ENCODE results near the gene PRSS2. TPM values are rescaled to one million over a fixed set of nuclear protein-coding genes. Genes with fewer than 3 reads are reported as not detected.
"Not testable (repeated sequence)": the region's sequence is repeated elsewhere in the genome, so short reads cannot be mapped to it uniquely, and the experiment has no call there.

Gene PRSS2
- total and polyA plus RNA-seq, 5 donors, result 0.16 to 4.0 TPM; not detected in 3

DNA sequence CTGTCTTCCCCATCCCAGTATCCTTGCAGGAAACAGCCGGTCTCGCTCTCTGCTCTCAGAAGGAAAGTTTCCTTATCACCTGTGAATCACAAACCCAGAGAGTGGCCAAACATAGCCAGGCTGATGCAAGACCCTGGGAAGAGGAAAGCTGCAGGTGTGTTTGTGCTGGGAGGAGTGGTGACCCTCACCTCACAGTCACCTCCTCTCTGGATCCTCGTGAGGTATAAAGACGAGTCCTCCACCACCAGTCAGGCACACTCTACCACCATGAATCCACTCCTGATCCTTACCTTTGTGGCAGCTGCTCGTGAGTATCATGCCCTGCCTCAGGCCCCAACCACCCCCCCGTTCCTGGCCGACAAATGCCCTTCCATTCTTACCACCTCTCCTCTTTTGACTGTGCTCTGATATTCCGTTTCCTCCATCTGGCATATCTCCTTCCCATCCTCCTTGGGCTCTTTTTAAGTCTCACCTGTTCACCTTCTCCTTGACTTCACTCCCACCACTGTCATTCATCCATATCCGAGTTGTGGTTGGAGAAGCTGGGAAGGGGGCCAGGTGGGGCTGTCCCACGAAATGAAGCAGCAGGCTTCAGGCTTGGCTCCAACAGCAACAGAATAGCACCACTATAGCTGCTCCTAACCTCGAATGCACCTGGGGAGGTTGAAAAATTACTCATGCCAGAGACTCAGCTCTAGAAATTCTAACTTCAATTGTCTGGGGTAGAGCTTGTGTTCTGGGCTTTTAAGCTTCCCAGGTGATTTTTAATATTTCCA, 21.4 kb upstream of the PRSS2 start, which contains the start of gene PRSS1:
Gene PRSS1 (plus strand): TSS at position 255 of the 776 bp plus-strand sequence. CDS start 13 bp downstream, at position 268.
- ATAC-seq (no peak), DNase-seq (no peak)
- Histone ChIP-seq H3K4me1 (ENCODE audit: control insufficient read depth, insufficient read depth, low read length) (no peaks in the 10 kb centered on the region), H3K9me3 (ENCODE audit: control insufficient read depth, low read length) (no peaks in the 10 kb centered on the region), H3K4me3 (ENCODE audit: low read length) (no peak within 1 kb of the TSS), H3K27me3 (ENCODE audit: control insufficient read depth, insufficient read depth) (no peaks in the 10 kb centered on the region), H3K27ac (ENCODE audit: low read length) (no peak within 1 kb of the TSS)
- WGBS, result 62% methylated on average over 11 of the region's 11 CpGs
- intact Hi-C loops (cut with DNase I), result no loop called here

DNA sequence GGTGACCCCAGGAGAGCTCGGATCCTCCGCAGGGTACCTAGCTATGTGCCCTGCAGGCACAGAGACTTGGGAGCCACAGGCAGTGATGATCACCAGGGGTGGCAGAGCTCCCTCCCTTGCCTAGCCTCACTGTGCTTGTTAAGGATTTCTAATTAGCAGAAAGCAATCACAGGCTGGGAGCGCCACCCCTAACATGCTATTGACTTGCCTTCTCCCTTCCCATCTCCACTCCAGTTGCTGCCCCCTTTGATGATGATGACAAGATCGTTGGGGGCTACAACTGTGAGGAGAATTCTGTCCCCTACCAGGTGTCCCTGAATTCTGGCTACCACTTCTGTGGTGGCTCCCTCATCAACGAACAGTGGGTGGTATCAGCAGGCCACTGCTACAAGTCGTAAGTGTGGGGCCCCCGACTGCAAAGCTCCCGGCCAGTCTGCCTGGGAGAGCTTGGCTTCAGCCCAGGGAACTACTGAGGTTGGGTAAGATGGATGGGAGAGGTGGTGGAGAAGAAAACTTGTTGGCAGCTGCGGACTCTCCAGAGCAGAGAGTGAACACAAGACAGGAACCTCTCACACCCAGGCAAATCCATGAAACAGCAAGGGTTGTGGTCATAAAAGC, 20.3 kb upstream of the PRSS2 start:
- no peaks in the 10 kb centered on the region for H3K4me1 ChIP-seq (ENCODE audit: control insufficient read depth, insufficient read depth, low read length)
- H3K27ac ChIP-seq (ENCODE audit: low read length), result no peak overlapping the region
- 71% methylated on average over 9 of the region's 9 CpGs for WGBS
- DNase-seq, result no peak
- intact Hi-C loops (cut with DNase I), result no loop called here
- no peak overlapping the region for H3K4me3 ChIP-seq (ENCODE audit: low read length)
- no peaks in the 10 kb centered on the region for H3K9me3 ChIP-seq (ENCODE audit: control insufficient read depth, low read length)
- ATAC-seq, result no peak
- H3K27me3 ChIP-seq (ENCODE audit: control insufficient read depth, insufficient read depth), result no peaks in the 10 kb centered on the region

GRCh38 chr7:142751526-142752175, 19.1 kb upstream of the PRSS2 start:
- H3K4me1 ChIP-seq (ENCODE audit: control insufficient read depth, insufficient read depth, low read length); H3K27ac ChIP-seq (ENCODE audit: low read length); H3K9me3 ChIP-seq (ENCODE audit: control insufficient read depth, low read length); H3K4me3 ChIP-seq (ENCODE audit: low read length); intact Hi-C loops (cut with DNase I); DNase-seq; ATAC-seq; H3K27me3 ChIP-seq (ENCODE audit: control insufficient read depth, insufficient read depth): not testable (repeated sequence)
- 89% methylated on average over 14 of the region's 14 CpGs for WGBS

DNA sequence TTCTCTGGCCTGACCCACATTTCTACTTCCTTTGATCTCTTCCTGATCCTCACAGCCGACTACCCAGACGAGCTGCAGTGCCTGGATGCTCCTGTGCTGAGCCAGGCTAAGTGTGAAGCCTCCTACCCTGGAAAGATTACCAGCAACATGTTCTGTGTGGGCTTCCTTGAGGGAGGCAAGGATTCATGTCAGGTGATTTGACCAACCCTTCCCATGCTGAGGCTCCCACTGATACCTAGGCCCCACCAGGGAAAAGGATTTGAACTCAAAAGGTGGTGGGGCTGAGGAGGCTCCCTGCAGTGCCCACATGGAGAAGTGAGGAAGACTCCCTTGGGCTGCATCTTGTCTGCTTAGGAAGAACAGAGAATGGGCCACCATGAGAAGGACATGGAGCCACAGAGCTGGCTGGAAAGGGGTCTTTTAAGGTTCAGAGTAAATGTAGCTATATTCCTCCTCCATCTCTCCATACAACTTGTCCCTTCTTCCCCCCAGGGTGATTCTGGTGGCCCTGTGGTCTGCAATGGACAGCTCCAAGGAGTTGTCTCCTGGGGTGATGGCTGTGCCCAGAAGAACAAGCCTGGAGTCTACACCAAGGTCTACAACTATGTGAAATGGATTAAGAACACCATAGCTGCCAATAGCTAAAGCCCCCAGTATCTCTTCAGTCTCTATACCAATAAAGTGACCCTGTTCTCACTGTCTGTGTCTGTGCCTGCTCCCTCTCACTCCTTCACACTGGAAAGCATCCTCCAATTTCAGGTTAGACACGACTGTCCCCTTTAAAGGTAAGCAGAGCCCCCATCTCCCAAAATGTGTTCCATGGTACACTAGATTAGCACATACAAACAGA, 18.2 kb upstream of the PRSS2 start:
- Histone ChIP-seq H3K27me3 (ENCODE audit: control insufficient read depth, insufficient read depth) (no peaks in the 10 kb centered on the region), H3K27ac (ENCODE audit: low read length) (no peak overlapping the region), H3K4me1 (ENCODE audit: control insufficient read depth, insufficient read depth, low read length) (no peaks in the 10 kb centered on the region), H3K4me3 (ENCODE audit: low read length) (no peak overlapping the region), H3K9me3 (ENCODE audit: control insufficient read depth, low read length) (no peaks in the 10 kb centered on the region)
- intact Hi-C loops (cut with DNase I), result no loop called here
- DNase-seq, result no peak
- ATAC-seq, result no peak
- 57% methylated on average over 3 of the region's 3 CpGs for WGBS

- Histone ChIP-seq H3K4me1 (ENCODE audit: control insufficient read depth, insufficient read depth, low read length) (no peaks in the 10 kb centered on the region), H3K27ac (ENCODE audit: low read length) (no peak overlapping the region), H3K9me3 (ENCODE audit: control insufficient read depth, low read length) (no peaks in the 10 kb centered on the region), H3K4me3 (ENCODE audit: low read length) (no peak overlapping the region), H3K27me3 (ENCODE audit: control insufficient read depth, insufficient read depth) (no peaks in the 10 kb centered on the region)
- intact Hi-C loops (cut with DNase I), result no loop called here
- no peak for DNase-seq
- WGBS, result 75% methylated on average over 8 of the region's 8 CpGs
- ATAC-seq, result no peak
These were observed 17.4 kb upstream of the PRSS2 start for GRCh38 chr7:142753366-142753765.

- H3K9me3 ChIP-seq (ENCODE audit: control insufficient read depth, low read length); intact Hi-C loops (cut with DNase I); H3K4me1 ChIP-seq (ENCODE audit: control insufficient read depth, insufficient read depth, low read length); H3K4me3 ChIP-seq (ENCODE audit: low read length); H3K27ac ChIP-seq (ENCODE audit: low read length); DNase-seq; ATAC-seq; H3K27me3 ChIP-seq (ENCODE audit: control insufficient read depth, insufficient read depth): not testable (repeated sequence)
- 60% methylated on average over 5 of the region's 5 CpGs for WGBS
These were observed 16.8 kb upstream of the PRSS2 start for GRCh38 chr7:142753925-142754491.

DNA sequence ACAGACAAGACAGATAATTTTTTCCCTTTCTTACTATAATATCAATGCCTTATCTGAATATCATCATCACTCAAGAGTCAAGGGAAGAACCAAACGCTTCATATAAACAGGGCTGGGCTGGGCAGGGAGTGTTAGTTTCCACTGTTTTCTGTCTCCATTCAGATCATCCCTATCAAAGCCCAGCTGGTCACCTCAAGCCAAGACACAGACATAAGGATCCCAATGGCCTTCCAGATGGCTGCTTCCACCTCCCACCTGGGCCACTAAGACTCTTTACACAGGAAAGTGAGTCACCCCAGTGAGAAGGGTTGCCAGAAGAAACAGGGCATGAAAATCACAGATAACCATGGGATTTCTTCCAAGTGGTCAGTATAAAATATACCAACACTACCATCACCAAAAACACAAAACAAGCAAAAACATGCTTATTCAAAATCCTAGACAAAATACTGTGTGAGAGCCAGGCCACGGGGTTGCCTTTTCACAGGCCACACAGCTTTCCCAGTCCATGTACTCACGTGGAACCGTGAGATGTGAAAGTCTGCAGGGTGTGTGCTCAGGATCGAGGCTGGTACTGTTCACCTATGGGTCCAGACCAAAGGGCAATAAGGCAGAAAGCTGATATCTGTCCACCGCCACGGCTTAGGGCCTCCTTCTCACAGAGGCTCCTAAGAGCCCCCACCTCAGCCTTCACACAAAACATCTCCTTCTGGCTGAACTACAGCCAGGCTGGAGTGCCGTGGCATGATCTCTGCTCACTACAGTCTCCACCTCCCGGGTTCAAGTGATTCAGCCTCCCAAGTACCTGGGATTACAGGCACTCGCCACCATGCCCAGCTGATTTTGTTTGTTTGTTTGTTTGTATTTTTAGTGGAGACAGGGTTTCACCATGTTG, 15.8 kb upstream of the PRSS2 start:
- Histone ChIP-seq H3K27me3 (ENCODE audit: control insufficient read depth, insufficient read depth) (no peaks in the 10 kb centered on the region), H3K4me3 (ENCODE audit: low read length) (no peak overlapping the region), H3K9me3 (ENCODE audit: control insufficient read depth, low read length) (no peaks in the 10 kb centered on the region), H3K4me1 (ENCODE audit: control insufficient read depth, insufficient read depth, low read length) (no peaks in the 10 kb centered on the region), H3K27ac (ENCODE audit: low read length) (no peak overlapping the region)
- DNase-seq (no peak), ATAC-seq (peak in 1 of 2 donors; percentile 26)
- WGBS, result 82% methylated on average over 10 of the region's 10 CpGs
- intact Hi-C loops (cut with DNase I), result no loop called here

DNA sequence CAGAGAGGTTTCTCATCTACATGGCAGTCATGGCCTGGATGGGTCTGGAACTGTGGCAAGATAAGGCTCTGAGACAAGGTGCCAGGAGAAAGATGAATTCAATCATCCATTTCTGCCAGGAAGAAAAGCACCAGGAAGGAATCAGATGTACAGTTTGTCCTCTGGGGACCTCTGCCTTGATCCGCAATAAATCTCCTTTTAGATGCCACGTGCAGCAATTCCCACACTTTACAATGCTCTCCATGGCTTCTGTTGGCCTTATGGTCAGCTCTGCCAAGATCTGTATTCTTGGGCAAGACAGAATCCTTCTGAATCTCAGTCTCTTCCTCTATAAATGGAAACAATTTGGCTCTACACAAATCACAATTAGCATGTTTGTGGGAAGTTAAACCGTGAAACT, 12.5 kb upstream of the PRSS2 start:
- H3K27me3 ChIP-seq (ENCODE audit: control insufficient read depth, insufficient read depth); DNase-seq; H3K9me3 ChIP-seq (ENCODE audit: control insufficient read depth, low read length); intact Hi-C loops (cut with DNase I); ATAC-seq; H3K4me3 ChIP-seq (ENCODE audit: low read length); H3K27ac ChIP-seq (ENCODE audit: low read length); H3K4me1 ChIP-seq (ENCODE audit: control insufficient read depth, insufficient read depth, low read length): not testable (repeated sequence)
- 75% methylated on average over 3 of the region's 3 CpGs for WGBS

DNA sequence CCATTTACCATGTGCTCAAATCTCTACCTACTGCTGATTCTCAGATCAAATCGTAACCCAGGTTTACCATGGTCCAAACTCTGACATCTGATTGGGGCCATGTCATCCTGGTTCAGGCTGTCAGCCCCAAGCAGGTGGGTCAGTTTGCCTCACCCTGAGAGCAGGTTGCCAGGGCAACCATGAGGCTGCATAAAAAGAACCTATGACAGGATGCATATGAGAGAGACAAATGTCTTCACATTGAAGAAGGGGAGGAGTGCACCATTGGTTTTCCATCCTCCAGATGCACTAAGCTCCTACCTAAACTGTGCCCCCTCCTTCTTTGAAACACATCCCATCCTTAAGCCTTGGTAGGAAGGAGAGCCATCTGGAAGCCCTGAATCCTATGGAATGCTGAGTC, 11.3 kb upstream of the PRSS2 start:
- Histone ChIP-seq H3K27me3 (ENCODE audit: control insufficient read depth, insufficient read depth) (no peaks in the 10 kb centered on the region), H3K4me3 (ENCODE audit: low read length) (no peak overlapping the region), H3K27ac (ENCODE audit: low read length) (no peak overlapping the region), H3K4me1 (ENCODE audit: control insufficient read depth, insufficient read depth, low read length) (no peaks in the 10 kb centered on the region), H3K9me3 (ENCODE audit: control insufficient read depth, low read length) (no peaks in the 10 kb centered on the region)
- ATAC-seq (no peak), DNase-seq (no peak)
- WGBS, result 90% methylated on average over 1 of the region's 1 CpG
- intact Hi-C loops (cut with DNase I), result no loop called here
